Stimulated activated CD4-positive, alpha-beta T cell treated with anti-CD3 and anti-CD28 coated beads, Interleukin-12 subunit alpha, Interleukin-12 subunit beta, amount 100 ng/mL, for 24 hours (primary cell): ENCODE data around the gene PPM1B.
"Not testable (repeated sequence)": the region's sequence is repeated elsewhere in the genome, so short reads cannot be mapped to it uniquely, and the experiment has no call there.

Source experiments
- DNase-seq, 2 experiments: peaks; one replicate each; pipeline ENCODE4 v3.0.0-alpha.2; 2020; ENCODE audit warnings: low read depth in 2 of 2

Gene PPM1B

DNA sequence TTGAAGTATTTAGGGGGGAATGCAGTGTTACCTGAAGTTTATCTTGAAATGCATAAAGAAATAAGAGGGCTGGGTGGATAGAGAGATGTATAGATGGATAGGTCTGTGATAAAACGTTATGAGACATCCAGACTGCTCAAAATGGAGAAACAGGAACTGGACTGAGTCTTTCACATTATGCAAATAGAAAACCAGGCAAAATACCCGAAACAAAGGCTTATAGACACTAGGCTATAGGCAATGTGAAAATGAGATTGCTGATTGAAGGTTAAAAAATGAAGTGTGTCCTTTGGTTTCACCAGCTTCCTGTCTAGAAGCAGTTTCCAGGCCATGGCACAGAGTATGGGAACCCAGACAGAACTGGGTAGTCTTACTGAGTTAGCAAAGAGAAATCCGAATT lies 81.7 kb downstream of the PPM1B start:
- no peak for DNase-seq

DNA sequence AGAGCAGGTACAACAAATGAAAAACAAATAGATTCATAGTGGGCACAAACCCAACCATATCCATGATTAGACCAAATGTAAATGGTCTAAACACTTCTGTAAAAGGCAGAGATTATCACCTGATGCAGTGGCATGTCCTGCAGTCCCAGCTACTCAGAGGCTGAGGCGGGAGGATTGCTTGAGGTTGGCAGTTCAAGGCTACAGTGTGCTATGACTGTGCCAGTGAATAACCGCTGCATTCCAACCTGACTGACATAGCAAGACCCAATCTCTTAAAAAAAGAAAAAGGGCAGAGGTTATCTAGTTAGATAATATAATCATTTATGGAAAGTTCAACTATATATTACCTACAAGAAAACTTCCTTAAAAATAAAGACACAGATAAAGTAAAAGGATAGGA lies 85.3 kb downstream of the PPM1B start:
- no peak for DNase-seq

DNA sequence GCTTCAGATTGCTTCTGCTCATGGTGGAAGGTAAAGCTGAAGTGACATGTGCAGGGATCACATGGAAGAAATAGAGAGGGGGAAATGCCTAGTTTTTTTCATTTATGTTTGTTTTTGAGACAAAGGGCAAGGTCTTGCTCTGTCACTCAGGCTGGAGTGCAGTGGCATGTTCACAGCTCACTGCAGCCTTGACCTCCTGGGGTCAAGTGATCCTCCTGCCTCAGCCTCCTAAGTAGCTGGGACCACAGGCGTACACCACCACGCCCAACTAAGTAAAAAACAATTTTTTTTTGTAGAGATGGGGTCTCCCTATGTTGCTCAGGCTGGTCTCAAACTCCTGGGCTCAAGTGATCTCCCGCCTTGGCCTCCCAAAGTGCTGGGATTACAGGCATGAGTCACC lies 87.0 kb downstream of the PPM1B start:
- not testable (repeated sequence) for DNase-seq

DNA sequence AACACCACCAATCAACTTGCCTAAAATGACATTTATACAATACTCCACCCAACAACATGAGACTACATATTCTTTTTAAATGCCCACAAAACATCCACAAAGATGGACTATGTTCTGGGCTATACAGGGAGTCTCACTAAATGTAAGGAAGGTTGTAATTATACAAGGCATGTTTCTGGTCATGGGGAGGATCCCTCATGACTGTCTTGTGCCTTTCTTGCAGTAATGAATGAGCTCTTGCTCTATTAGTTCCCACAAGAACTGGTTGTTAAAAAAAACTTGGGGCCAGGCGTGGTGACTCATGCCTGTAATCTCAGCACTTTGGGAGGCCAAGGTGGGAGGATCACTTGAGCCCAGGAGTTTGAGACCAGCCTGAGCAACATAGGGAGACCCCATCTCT lies 89.1 kb downstream of the PPM1B start:
- not testable (repeated sequence) for DNase-seq

DNA sequence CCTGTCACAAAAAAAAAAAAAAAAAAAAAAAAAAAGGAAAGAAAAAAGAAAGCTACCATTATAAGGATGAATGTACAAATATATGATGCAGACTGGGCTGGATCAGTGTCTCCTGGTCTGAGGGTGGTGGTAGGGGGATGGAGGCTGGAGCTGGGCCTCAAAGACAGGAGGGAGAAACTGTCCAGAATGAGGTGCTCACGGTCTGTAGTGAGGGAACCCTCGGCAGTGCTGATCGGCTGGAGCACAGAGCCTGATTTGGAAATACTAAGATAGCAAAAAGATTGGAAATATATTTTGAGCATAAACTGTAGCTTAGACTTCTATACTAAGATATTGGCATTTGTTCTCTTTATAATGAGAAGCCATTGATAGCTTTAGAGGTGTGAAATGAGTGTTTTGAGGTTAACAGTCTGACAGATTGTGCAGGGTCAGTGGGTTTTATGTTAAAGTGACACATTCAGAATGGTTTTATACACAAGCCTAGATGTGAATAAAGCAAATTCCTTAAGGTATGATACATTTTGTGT lies 98.7 kb downstream of the PPM1B start:
- no peak for DNase-seq

DNA sequence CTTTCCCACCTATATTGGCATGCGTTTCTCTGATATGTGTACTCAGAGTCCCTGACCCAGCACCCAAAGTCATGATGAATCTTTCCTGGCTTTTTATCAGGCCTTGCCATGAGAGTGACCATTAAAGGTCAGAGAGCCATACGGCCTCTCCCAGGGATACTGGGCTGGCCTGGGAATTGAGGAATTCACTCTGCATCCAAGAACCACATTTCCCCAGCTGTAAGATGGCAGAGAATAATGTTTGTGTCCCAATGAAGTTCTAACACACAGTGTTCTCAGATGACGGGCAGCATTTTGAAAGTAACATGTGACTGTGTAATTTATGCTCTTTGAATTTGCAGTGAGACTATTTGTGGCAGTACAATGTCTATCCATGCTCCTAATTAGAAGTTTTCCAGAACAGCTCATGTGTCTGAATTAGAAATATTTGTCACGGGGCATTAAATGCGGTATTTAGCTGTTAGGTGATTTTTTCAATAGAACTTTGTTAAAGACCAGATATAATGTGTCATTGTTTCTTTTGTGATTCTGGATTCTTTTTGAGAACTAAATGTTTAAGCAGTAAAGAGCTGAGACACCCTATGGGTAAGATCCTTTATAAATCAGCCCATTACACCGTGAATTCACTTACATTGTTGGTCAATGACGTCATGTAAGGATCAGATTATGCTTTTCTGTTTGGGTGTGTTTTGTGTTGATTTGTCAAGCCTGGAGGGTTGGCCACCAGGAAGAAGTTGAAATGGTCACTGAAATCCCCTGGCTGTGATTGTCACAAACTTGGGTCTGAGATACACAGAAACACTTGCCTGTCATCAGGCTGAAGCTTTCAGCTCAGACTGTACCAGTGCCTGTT lies 99.3 kb downstream of the PPM1B start:
- no peak for DNase-seq

DNA sequence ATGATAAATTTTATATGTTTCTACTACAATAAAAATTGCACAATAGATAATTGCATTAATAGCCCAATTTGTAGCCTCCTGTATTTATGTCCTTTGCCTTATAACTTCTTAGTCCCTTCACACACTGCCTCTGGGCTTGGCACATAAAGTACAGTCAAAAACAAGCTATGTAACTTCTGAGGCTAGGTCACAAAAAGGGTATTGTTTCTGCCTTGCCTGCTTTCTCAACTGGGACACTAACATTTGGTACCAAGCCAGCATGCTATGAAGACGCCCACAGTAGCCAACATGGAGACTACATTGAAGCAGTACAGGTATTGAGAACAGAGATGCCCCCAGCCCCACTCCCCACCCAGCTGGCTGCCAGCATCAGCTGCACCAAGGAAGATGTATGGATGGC lies 101.2 kb downstream of the PPM1B start:
- no peak for DNase-seq

DNA sequence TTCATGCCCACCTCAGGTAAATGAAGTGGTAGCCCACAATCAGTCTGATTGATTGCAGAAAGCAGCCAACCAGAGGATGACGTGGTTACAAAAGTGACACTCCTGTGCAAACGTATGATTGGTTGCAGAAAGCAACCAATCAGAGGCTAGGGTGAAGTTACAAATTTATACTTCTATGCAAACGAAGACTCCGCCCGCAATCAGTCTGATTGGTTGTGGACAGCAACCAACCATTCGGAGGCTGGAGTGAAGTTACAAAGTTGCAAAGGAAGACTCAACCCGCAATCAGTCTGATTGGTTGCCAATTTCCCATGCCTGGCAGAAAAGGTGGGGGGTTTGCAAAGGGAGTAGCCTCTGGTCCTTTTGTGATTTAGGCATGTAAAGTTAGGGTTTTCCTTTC lies 102.6 kb downstream of the PPM1B start:
- no peak for DNase-seq

DNA sequence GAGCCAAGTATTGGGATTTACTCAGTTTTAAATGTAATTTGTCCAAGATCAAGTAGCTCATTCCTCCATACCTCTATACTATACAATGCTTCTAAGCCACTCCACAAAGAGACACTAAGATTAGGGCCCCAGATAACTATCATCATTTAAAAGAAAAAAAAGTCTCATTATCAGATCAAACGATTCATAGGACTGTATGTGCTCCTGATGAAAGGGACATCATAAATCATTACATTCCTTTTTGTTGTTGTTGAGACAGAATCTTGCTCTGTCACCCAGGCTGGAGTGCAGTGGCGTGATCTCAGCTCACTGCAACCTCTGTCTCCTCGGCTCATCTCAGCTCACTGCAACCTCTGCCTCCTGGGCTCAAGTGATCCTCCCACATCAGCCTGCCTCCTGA lies 104.4 kb downstream of the PPM1B start:
- no peak for DNase-seq

DNA sequence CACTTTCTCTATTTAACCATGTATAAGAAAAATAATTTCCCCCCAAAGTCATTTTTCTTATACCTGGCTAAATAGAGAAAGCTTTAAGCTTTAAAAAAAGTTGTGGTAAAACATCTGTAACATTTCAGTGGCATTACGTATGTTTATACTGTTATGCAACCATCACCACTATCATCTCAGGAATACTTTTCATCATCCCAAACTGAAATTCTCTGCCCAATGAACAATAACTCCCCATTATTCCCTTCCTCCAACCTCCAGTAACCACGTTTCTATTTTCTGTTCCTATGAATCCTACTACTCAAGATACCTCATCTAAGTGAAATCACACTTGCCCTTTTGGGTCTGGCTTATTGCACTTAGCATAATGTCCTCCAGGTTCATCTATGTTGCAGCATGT lies 104.9 kb downstream of the PPM1B start:
- DNase-seq, result no peak

DNA sequence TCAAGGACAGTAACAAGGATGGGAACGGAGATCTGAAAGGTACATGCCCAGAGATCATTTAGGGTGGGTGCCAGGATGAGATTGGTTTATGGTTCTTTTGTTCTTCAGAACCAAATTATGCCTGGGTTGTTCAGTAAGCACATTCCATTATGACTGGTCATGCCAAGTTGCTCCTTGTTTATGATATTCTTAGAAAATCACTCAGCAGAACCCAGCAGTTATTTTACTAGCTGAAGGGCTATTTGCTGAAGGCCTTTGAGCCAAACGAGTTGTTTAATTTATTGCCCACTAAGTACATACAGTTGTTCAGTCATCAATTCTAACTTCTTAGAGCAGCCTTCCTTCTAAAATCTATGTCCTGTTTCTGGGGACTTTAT lies 107.2 kb downstream of the PPM1B start:
- no peak for DNase-seq

DNA sequence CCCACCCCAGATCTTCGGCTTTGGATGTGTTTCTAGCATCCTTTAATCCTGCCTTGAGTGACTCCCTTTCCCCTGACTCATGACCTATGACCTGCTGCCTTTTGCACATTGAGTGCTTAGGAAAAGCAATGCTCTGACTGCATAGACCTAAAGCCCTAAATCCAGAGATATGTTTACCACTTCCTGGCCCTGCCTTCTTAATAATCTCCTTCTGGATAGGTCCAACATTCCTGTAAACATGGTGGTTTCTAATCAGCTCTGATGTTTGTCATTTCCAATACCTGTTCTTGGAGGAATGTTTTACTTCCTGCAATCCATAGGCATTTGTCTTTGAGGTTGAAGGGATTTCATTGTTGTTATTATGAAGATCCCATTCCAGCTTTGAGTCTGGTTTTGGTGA lies 108.9 kb downstream of the PPM1B start:
- no peak for DNase-seq

DNA sequence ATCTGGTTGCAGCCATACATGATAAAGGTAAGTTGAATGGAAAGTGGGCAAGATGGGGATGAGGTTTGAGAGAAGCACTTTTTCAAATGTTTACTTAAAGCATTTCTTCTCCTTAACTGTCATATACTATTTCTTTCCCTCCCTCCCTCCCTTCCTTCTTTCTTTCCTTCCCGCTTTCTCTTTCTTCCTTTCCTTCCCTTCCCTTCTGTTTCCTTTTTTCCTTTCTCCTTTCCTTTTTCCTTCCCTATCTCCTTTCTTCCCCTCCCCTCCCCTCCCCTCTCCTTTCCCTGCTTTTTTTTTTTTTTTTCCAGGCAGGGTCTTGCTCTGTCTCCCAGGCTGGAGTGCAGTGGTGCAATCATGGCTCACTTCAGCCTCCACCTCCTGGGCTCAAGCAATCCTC lies 112.2 kb downstream of the PPM1B start:
- no peak for DNase-seq
